Endometrium (tissue), 2 donors: ENCODE data around the gene CDCP1.
"Not testable (repeated sequence)": the region's sequence is repeated elsewhere in the genome, so short reads cannot be mapped to it uniquely, and the experiment has no call there.

Experiments
- FAIRE-seq: peaks from 2 replicates; lab custom pipeline; 2012; peaks lifted over from hg19 to GRCh38; lab: Jason Lieb, UNC
- donor health status: control.
- donor health status: control.

The CDCP1 gene

GRCh38 chr3:45084361-45084760 is 61.8 kb downstream of the CDCP1 start:
- no peak for FAIRE-seq

- FAIRE-seq: no peak
These were observed 63.2 kb downstream of the CDCP1 start for GRCh38 chr3:45083023-45083422.

- no peak for FAIRE-seq
These were observed 64.0 kb downstream of the CDCP1 start for GRCh38 chr3:45082142-45082538.

GRCh38 chr3:45081506-45082141 is 64.6 kb downstream of the CDCP1 start:
- FAIRE-seq: no peak

GRCh38 chr3:45080824-45081223 is 65.4 kb downstream of the CDCP1 start:
- FAIRE-seq: no peak

- no peak for FAIRE-seq
These were observed 66.5 kb downstream of the CDCP1 start for GRCh38 chr3:45079715-45080114.

GRCh38 chr3:45078910-45079522 is 67.2 kb downstream of the CDCP1 start:
- FAIRE-seq: no peak

GRCh38 chr3:45078256-45078655 is 67.9 kb downstream of the CDCP1 start:
- not testable (repeated sequence) for FAIRE-seq

- FAIRE-seq: no peak
These were observed 70.2 kb downstream of the CDCP1 start for GRCh38 chr3:45075821-45076625.

- no peak for FAIRE-seq
These were observed 75.1 kb downstream of the CDCP1 start for GRCh38 chr3:45071075-45071474.

GRCh38 chr3:45067941-45068340 is 78.2 kb downstream of the CDCP1 start:
- FAIRE-seq: no peak

- FAIRE-seq: no peak
These were observed 78.7 kb downstream of the CDCP1 start for GRCh38 chr3:45067486-45067885.

- no peak for FAIRE-seq
These were observed 79.9 kb downstream of the CDCP1 start for GRCh38 chr3:45066109-45066801.

GRCh38 chr3:45065373-45065720 is 80.8 kb downstream of the CDCP1 start:
- FAIRE-seq: no peak

GRCh38 chr3:45064512-45065372 is 81.4 kb downstream of the CDCP1 start:
- FAIRE-seq: no peak

- FAIRE-seq: no peak
These were observed 83.5 kb downstream of the CDCP1 start for GRCh38 chr3:45062697-45063070.

GRCh38 chr3:45060165-45060892 is 85.8 kb downstream of the CDCP1 start:
- no peak for FAIRE-seq

GRCh38 chr3:45059132-45059531 is 87.0 kb downstream of the CDCP1 start:
- no peak for FAIRE-seq

GRCh38 chr3:45057557-45057956 is 88.6 kb downstream of the CDCP1 start:
- FAIRE-seq: no peak

- no peak for FAIRE-seq
These were observed 89.4 kb downstream of the CDCP1 start for GRCh38 chr3:45056608-45057301.
